Measurements from ENCODE around the gene CREB5.

DNA sequence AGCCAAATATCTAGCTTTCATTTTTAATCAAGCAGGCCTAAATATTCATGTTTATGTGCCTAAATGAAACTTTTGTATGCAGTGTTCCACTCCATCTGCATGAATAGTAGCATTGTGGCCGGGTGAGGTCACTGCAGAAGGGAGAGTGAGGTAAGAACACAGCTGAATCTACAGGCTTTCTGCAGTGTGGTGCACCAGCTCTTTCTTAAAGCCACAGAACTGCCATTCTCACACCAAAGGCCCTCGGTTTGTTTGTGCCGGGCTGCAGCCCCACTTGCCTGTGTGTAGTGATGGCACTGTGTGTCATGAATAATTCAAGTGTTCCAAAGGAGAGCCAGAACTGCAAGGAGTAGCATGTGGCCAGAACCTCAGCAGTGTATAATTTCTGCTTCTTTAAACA, 341.7 kb downstream of the CREB5 start:
- TF ChIP-seq, protein P1, sequence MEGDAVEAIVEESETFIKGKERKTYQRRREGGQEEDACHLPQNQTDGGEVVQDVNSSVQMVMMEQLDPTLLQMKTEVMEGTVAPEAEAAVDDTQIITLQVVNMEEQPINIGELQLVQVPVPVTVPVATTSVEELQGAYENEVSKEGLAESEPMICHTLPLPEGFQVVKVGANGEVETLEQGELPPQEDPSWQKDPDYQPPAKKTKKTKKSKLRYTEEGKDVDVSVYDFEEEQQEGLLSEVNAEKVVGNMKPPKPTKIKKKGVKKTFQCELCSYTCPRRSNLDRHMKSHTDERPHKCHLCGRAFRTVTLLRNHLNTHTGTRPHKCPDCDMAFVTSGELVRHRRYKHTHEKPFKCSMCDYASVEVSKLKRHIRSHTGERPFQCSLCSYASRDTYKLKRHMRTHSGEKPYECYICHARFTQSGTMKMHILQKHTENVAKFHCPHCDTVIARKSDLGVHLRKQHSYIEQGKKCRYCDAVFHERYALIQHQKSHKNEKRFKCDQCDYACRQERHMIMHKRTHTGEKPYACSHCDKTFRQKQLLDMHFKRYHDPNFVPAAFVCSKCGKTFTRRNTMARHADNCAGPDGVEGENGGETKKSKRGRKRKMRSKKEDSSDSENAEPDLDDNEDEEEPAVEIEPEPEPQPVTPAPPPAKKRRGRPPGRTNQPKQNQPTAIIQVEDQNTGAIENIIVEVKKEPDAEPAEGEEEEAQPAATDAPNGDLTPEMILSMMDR (IDR thresholded peaks at IDR 0.05) = peak in 1 of 12 donors; percentile 8
- no peak for TF ChIP-seq POLR2A (IDR thresholded peaks at IDR 0.05)
